ENCODE measurements around the gene HSD17B3.
"Not testable (repeated sequence)": the region's sequence is repeated elsewhere in the genome, so short reads cannot be mapped to it uniquely, and the experiment has no call there.

DNA sequence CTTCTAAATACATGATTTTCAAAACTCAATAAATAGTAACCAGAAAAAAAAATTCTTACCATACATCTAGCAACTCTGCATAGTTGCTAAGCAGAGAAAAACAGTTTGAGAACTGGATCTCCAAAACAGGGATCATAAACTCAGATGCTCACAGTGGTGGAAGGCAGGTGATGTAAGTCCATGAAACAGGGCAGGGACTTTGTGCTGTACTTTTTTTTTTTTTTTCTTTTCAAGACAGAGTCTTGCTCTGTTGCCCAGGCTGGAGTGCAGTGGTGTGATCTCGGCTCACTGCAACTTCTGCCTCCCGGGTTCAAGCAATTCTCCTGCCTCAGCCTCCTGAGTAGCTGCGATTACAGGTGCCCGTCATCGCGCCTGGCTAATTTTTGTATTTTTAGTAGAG, 5.0 kb upstream of the HSD17B3 start:
- not testable (repeated sequence) for TF ChIP-seq EZH2 (IDR thresholded peaks at IDR 0.05; ENCODE audit: borderline replicate concordance, low read length)
- TF ChIP-seq, protein P1, sequence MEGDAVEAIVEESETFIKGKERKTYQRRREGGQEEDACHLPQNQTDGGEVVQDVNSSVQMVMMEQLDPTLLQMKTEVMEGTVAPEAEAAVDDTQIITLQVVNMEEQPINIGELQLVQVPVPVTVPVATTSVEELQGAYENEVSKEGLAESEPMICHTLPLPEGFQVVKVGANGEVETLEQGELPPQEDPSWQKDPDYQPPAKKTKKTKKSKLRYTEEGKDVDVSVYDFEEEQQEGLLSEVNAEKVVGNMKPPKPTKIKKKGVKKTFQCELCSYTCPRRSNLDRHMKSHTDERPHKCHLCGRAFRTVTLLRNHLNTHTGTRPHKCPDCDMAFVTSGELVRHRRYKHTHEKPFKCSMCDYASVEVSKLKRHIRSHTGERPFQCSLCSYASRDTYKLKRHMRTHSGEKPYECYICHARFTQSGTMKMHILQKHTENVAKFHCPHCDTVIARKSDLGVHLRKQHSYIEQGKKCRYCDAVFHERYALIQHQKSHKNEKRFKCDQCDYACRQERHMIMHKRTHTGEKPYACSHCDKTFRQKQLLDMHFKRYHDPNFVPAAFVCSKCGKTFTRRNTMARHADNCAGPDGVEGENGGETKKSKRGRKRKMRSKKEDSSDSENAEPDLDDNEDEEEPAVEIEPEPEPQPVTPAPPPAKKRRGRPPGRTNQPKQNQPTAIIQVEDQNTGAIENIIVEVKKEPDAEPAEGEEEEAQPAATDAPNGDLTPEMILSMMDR (IDR thresholded peaks at IDR 0.05; ENCODE audit: low read length), result not testable (repeated sequence)
